K562 (cell line): ENCODE results near the gene MBOAT2.

Experiments used
- ARID2 ChIP-seq: fragments of 450-650 bp; IDR thresholded peaks from 2 replicates; pipeline ENCODE4 v1.6.1; 2017; ENCODE audit warnings: antibody characterized with exemption, mild to moderate bottlenecking
- ATF1 ChIP-seq, 2 experiments: fragments of 450-650 bp in 1 of 2; IDR thresholded peaks; 2 replicates each; pipeline ENCODE4 v1.6.1; 2016; ENCODE audit warnings: missing compliant biosample characterization in 1 of 2, missing genetic modification characterization in 1 of 2
- MEIS2 ChIP-seq: fragments of 450-650 bp; IDR thresholded peaks from 2 replicates; pipeline ENCODE4 v1.6.1; 2014; ENCODE audit warnings: mild to moderate bottlenecking; ENCODE audit not compliant: partially characterized antibody
- POLR2AphosphoS5 ChIP-seq: IDR thresholded peaks from 2 replicates; pipeline ENCODE4 v1.6.1; 2011; ENCODE audit warnings: mild to moderate bottlenecking, low read depth, low read length, moderate library complexity; ENCODE audit not compliant: control insufficient read depth, insufficient read depth
- SIN3A ChIP-seq, 2 experiments: fragments of 150-350 bp in 1 of 2; IDR thresholded peaks; 2 replicates each; pipeline ENCODE4 v1.6.1; 2011 to 2016; ENCODE audit warnings: borderline replicate concordance in 2 of 2, low read depth in 2 of 2, low read length in 2 of 2, mild to moderate bottlenecking in 2 of 2, moderate library complexity in 2 of 2; ENCODE audit not compliant: control insufficient read depth in 1 of 2
- SLC30A9 ChIP-seq: fragments of 250-450 bp; sonication (Bioruptor Pico); IDR thresholded peaks from 2 replicates; pipeline ENCODE4 v1.8.0; 2022; ENCODE audit warnings: mild to moderate bottlenecking, moderate library complexity
- ZFPM2 ChIP-seq: fragments of 250-450 bp; sonication (Bioruptor Pico); IDR thresholded peaks from 2 replicates; pipeline ENCODE4 v1.5.1; 2022; ENCODE audit warnings: mild to moderate bottlenecking
- ZKSCAN1 ChIP-seq: fragments of 150-350 bp; IDR thresholded peaks from 2 replicates; pipeline ENCODE4 v1.6.1; 2016; ENCODE audit warnings: low read depth, low read length
- ZNF124 ChIP-seq: sonication (generic); formaldehyde crosslinking; IDR thresholded peaks from 2 replicates; pipeline ENCODE4 v1.8.1; 2022; ENCODE audit warnings: missing genetic modification reagents
- ZNF263 ChIP-seq: sonication (generic); formaldehyde crosslinking; IDR thresholded peaks from 2 replicates; pipeline ENCODE4 v1.8.0; 2022; ENCODE audit warnings: mild to moderate bottlenecking, missing genetic modification reagents, borderline replicate concordance
- TF ChIP-seq, protein P1 (sequence below), 2 experiments: fragments of 450-650 bp; formaldehyde crosslinking in 1 of 2; IDR thresholded peaks; 2 replicates each; pipeline versions ENCODE4 v1.4.0 to v1.6.1; 2014 to 2020; ENCODE audit warnings: mild to moderate bottlenecking in 2 of 2, borderline replicate concordance in 1 of 2, low read depth in 1 of 2
- TF ChIP-seq, protein P2 (sequence below), 2 experiments: fragments of 250-450 bp in 1 of 2; fragments of 450-650 bp in 1 of 2; sonication (Bioruptor Pico) in 1 of 2; IDR thresholded peaks; 2 replicates each; pipeline versions ENCODE4 v1.6.1 to v1.8.0; 2016 to 2021; ENCODE audit warnings: mild to moderate bottlenecking in 2 of 2, moderate library complexity in 2 of 2, missing compliant biosample characterization in 1 of 2, missing genetic modification characterization in 1 of 2

DNA sequence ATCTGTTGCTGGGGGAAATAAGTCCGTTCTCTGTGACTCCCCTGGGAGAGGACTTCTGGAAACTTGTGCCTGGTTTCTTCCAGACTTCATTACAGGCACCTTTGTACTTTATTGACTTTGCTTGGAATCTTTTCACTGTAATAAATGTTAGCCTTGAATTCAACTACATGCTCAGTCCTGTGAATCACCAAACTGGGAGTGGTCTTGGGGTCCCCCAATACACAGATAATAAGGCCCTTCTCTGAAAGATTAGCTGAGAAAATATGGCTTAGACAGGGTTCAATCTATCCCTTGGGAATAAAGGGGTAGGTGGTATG lies 117.3 kb downstream of the MBOAT2 start:
- no peak for TF ChIP-seq POLR2AphosphoS5
- TF ChIP-seq, protein P1, sequence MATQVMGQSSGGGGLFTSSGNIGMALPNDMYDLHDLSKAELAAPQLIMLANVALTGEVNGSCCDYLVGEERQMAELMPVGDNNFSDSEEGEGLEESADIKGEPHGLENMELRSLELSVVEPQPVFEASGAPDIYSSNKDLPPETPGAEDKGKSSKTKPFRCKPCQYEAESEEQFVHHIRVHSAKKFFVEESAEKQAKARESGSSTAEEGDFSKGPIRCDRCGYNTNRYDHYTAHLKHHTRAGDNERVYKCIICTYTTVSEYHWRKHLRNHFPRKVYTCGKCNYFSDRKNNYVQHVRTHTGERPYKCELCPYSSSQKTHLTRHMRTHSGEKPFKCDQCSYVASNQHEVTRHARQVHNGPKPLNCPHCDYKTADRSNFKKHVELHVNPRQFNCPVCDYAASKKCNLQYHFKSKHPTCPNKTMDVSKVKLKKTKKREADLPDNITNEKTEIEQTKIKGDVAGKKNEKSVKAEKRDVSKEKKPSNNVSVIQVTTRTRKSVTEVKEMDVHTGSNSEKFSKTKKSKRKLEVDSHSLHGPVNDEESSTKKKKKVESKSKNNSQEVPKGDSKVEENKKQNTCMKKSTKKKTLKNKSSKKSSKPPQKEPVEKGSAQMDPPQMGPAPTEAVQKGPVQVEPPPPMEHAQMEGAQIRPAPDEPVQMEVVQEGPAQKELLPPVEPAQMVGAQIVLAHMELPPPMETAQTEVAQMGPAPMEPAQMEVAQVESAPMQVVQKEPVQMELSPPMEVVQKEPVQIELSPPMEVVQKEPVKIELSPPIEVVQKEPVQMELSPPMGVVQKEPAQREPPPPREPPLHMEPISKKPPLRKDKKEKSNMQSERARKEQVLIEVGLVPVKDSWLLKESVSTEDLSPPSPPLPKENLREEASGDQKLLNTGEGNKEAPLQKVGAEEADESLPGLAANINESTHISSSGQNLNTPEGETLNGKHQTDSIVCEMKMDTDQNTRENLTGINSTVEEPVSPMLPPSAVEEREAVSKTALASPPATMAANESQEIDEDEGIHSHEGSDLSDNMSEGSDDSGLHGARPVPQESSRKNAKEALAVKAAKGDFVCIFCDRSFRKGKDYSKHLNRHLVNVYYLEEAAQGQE (IDR thresholded peaks at IDR 0.05; ENCODE audit: borderline replicate concordance) = no peak
- TF ChIP-seq, protein P1 (CRISPR knock-in tag; IDR thresholded peaks at IDR 0.05; ENCODE audit: low read depth) = no peak
- TF ChIP-seq ZNF124 (CRISPR knock-in tag) = no peak
- no peak for TF ChIP-seq SLC30A9 (CRISPR knock-in tag)
- no peak for TF ChIP-seq ZFPM2 (CRISPR knock-in tag)
- no peak for TF ChIP-seq ARID2
- no peak for TF ChIP-seq MEIS2
- TF ChIP-seq ZNF263 (CRISPR knock-in tag) = no peak
- no peak for TF ChIP-seq SIN3A (IDR thresholded peaks at IDR 0.05; ENCODE audit: borderline replicate concordance in 2 of 2, control insufficient read depth in 1 of 2, low read depth in 2 of 2, low read length in 2 of 2)
- TF ChIP-seq ZKSCAN1 = no peak
- no peak for TF ChIP-seq ATF1 (CRISPR knock-in tag; IDR thresholded peaks at IDR 0.05)
- no peak for TF ChIP-seq ATF1 (tag; IDR thresholded peaks at IDR 0.05)
- TF ChIP-seq, protein P2, sequence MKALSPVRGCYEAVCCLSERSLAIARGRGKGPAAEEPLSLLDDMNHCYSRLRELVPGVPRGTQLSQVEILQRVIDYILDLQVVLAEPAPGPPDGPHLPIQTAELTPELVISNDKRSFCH (CRISPR knock-in tag; IDR thresholded peaks at IDR 0.05) = no peak
- TF ChIP-seq, protein P2 (tag; IDR thresholded peaks at IDR 0.05) = no peak
